Measurements from ENCODE around the gene PRDM16.

- TF ChIP-seq CTCF (IDR thresholded peaks at IDR 0.05): no peak
- TF ChIP-seq EZH2 (IDR thresholded peaks at IDR 0.05; ENCODE audit: borderline replicate concordance, insufficient read depth, low read depth, low read length, poor library complexity, severe bottlenecking): no peak
These were observed 287.2 kb downstream of the PRDM16 start for GRCh38 chr1:3355894-3356826.
